ENCODE results near the gene MAN1B1. TPM values are rescaled to one million over a fixed set of nuclear protein-coding genes. Genes with fewer than 3 reads are reported as not detected.

Gene MAN1B1
- total and polyA plus RNA-seq, 2 of the 8 experiments (the other 6 are each of a cell fraction or from before 2014, with no cell fraction given): 33.7 to 36.3 TPM

DNA sequence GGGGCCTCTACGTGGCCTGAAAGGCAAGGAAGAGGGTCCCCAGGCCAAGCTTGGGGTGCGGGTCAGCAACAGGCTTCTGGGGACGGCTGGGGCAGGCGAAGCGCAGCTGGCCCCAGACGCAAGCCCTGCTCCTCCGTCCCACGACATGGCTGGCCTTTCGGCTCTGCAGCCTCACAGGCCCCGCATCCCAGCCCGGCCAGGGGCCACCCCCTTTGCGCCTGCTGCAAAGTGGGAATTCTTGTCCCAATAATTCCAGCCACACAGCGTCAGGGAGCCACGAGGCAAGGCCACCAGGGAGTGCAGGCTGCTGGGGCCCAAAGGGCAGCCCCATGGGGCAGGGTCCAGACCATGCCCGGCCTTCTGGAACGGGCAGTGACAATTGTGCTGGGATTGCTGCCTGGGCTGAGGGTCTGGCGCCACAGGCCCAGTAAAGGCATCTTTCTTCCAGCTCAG, 31.8 kb upstream of the MAN1B1 start (continued):
- TF ChIP-seq PHF8 (conservative IDR thresholded peaks at IDR 0.05; ENCODE audit: low read depth, low read length) (no peak), CHD1 (IDR thresholded peaks at IDR 0.05; ENCODE audit: low read depth, low read length) (no peak), BACH1 (IDR thresholded peaks at IDR 0.05; ENCODE audit: low read length) (no peak)
